Left ventricle myocardium inferior (tissue), 1 donor: ENCODE results near the gene UNC5B. TPM values are rescaled to one million over a fixed set of nuclear protein-coding genes. Genes with fewer than 3 reads are reported as not detected.

Source experiments
- DNase-seq: peaks from one replicate; pipeline ENCODE4 v3.0.0-alpha.2; 2020
- H3K27ac ChIP-seq: fragments of 200-600 bp; replicated peaks from 2 replicates; pipeline ENCODE4 v1.8.0; 2021
- H3K27me3 ChIP-seq: fragments of 200-600 bp; 2 replicates; pipeline ENCODE4 v1.8.0; 2021; ENCODE audit warnings: low read depth
- H3K36me3 ChIP-seq: fragments of 200-600 bp; 2 replicates; pipeline ENCODE4 v1.8.0; 2021
- H3K4me1 ChIP-seq: fragments of 200-600 bp; 2 replicates; pipeline ENCODE4 v1.8.0; 2021
- H3K4me3 ChIP-seq: fragments of 200-600 bp; 2 replicates; pipeline ENCODE4 v1.8.0; 2021; ENCODE audit warnings: mild to moderate bottlenecking, moderate library complexity
- H3K9me3 ChIP-seq: fragments of 200-600 bp; replicated peaks from 2 replicates; pipeline ENCODE4 v1.8.0; 2021
- CTCF ChIP-seq: fragments of 200-600 bp; IDR thresholded peaks from 2 replicates; pipeline ENCODE4 v1.8.0; 2021; ENCODE audit warnings: antibody characterized with exemption, mild to moderate bottlenecking, borderline replicate concordance
- intact Hi-C: fragments of 100-400 bp; cut with micrococcal nuclease; formaldehyde crosslinking; loops from one replicate; pipeline ENCODE4 v1.11.0; 2022
- total RNA-seq: library from RNA; stranded (reverse); fragmentation: NEBNext Ultra II Directional; extraction: Animal tissue kit (Norgen Biotek cat#: 25700); gene quantifications from one replicate; pipeline ENCODE4 v1.2.1, GENCODE V29; 2021
- donor health status: DM: no; HTN: yes; CAD: no; lungs with severe emphysema.

UNC5B gene
- total RNA-seq, 1 donor from 2014 or later: 15.6 TPM

GRCh38 chr10:71274901-71275796 lies 62.8 kb downstream of the UNC5B start:
- no peak for TF ChIP-seq CTCF
- Histone ChIP-seq H3K36me3 (peaks cover 6% of the 10 kb centered on the region), H3K27me3 (no peaks in the 10 kb centered on the region), H3K4me1 (peaks cover 51% of the 10 kb centered on the region), H3K9me3 (no peaks in the 10 kb centered on the region), H3K27ac (peak overlapping the region; percentile 20), H3K4me3 (no peak overlapping the region)
- intact Hi-C loops: no loop called here
- DNase-seq: no peak

- TF ChIP-seq CTCF: no peak
- H3K36me3 ChIP-seq: peaks cover 23% of the 10 kb centered on the region
- H3K4me1 ChIP-seq: peaks cover 37% of the 10 kb centered on the region
- no peak for DNase-seq
- H3K27ac ChIP-seq: no peak overlapping the region
- no peaks in the 10 kb centered on the region for H3K27me3 ChIP-seq
- no peaks in the 10 kb centered on the region for H3K9me3 ChIP-seq
- intact Hi-C loops: no loop called here
- H3K4me3 ChIP-seq: no peak overlapping the region
These were observed 64.5 kb downstream of the UNC5B start for GRCh38 chr10:71276873-71277272.

GRCh38 chr10:71277914-71278665 lies 65.7 kb downstream of the UNC5B start:
- DNase-seq: no peak
- Histone ChIP-seq H3K4me1 (peaks cover 28% of the 10 kb centered on the region), H3K4me3 (no peak overlapping the region), H3K9me3 (no peaks in the 10 kb centered on the region), H3K36me3 (peaks cover 33% of the 10 kb centered on the region), H3K27ac (no peak overlapping the region), H3K27me3 (no peaks in the 10 kb centered on the region)
- intact Hi-C loops: no loop called here
- no peak for TF ChIP-seq CTCF

GRCh38 chr10:71278691-71279588 lies 66.6 kb downstream of the UNC5B start:
- TF ChIP-seq CTCF: no peak
- no peaks in the 10 kb centered on the region for H3K9me3 ChIP-seq
- DNase-seq: no peak
- no peak overlapping the region for H3K4me3 ChIP-seq
- H3K27me3 ChIP-seq: no peaks in the 10 kb centered on the region
- H3K36me3 ChIP-seq: peaks cover 33% of the 10 kb centered on the region
- intact Hi-C loops: no loop called here
- H3K4me1 ChIP-seq: peaks cover 28% of the 10 kb centered on the region
- no peak overlapping the region for H3K27ac ChIP-seq

- H3K27ac ChIP-seq: no peak overlapping the region
- intact Hi-C loops: loop anchor here (10.0 kb wide), 1 partner anchor 355 kb away; no protein-coding TSS in a partner anchor
- peaks cover 33% of the 10 kb centered on the region for H3K36me3 ChIP-seq
- peaks cover 23% of the 10 kb centered on the region for H3K4me1 ChIP-seq
- H3K27me3 ChIP-seq: no peaks in the 10 kb centered on the region
- no peak for TF ChIP-seq CTCF
- H3K9me3 ChIP-seq: no peaks in the 10 kb centered on the region
- no peak overlapping the region for H3K4me3 ChIP-seq
- no peak for DNase-seq
These were observed 67.3 kb downstream of the UNC5B start for GRCh38 chr10:71279590-71280170.
